ENCODE results near the gene CST4.

- TF ChIP-seq FOXP2 (optimal IDR thresholded peaks at IDR 0.05; ENCODE audit: control extremely low read depth, extremely low read length, insufficient read depth) (no peak), EZH2 (IDR thresholded peaks at IDR 0.05) (no peak)
Measured at GRCh38 chr20:23637282-23638221, 51.3 kb downstream of the CST4 start, which contains the start of gene CST3.

Data from SK-N-MC (cell line).